Testis (tissue), 3 donors: ENCODE data around the gene RASAL2. TPM values are rescaled to one million over a fixed set of nuclear protein-coding genes. Genes with fewer than 3 reads are reported as not detected.
"Not testable (repeated sequence)": the region's sequence is repeated elsewhere in the genome, so short reads cannot be mapped to it uniquely, and the experiment has no call there.

Source experiments
- DNase-seq: peaks from one replicate; pipeline ENCODE4 v3.0.0-alpha.2; 2019
- H3K27ac ChIP-seq, 2 donors: fragments of 200-600 bp; sonication (generic); one replicate each; pipeline ENCODE4 v1.5.1; 2019
- H3K27me3 ChIP-seq: fragments of 200-600 bp; sonication (generic); one replicate; pipeline ENCODE4 v1.5.1; 2019
- H3K36me3 ChIP-seq: fragments of 200-600 bp; sonication (generic); one replicate; pipeline ENCODE4 v1.5.1; 2017; ENCODE audit warnings: low read depth; ENCODE audit errors: missing control alignments
- H3K4me1 ChIP-seq: fragments of 200-600 bp; sonication (generic); one replicate; pipeline ENCODE4 v1.5.1; 2019
- H3K4me3 ChIP-seq, 2 donors: fragments of 200-600 bp; sonication (generic); one replicate each; pipeline ENCODE4 v1.5.1; 2017 to 2019
- H3K9me3 ChIP-seq: fragments of 200-600 bp; sonication (generic); one replicate; pipeline ENCODE4 v1.5.1; 2017
- POLR2A ChIP-seq: fragments of 450-650 bp; IDR thresholded peaks from one replicate; pipeline ENCODE4 v1.6.1; 2017; ENCODE audit warnings: antibody characterized with exemption, mild to moderate bottlenecking, moderate library complexity
- WGBS, 2 donors: methylation state at CpG; one replicate each; pipeline ENCODE4 v1.1.5; 2018; 5-methylcytosine and 5-hydroxymethylcytosine counted together
- intact Hi-C: fragments of 100-400 bp; cut with DNase I; formaldehyde crosslinking; loops from one replicate; pipeline ENCODE4 v1.15.1; 2023; ENCODE audit warnings: low total_unique reads
- polyA plus RNA-seq: library from polyadenylated mRNA; stranded (reverse); fragments of 350-450 nt; fragmentation: Illumina TruSeq; extraction: RNeasy Lipid Tissue Mini Kit (QIAGEN cat#74804); gene quantifications from one replicate; pipeline ENCODE4 v1.2.3, GENCODE V29; 2014; ENCODE audit warnings: low read depth, low replicate concordance; ENCODE audit not compliant: insufficient read depth
- total RNA-seq, 2 donors: library from RNA; depleted of rRNA; stranded (reverse); fragments of >200 nt; gene quantifications; one replicate each; pipeline ENCODE4 v1.2.3, GENCODE V29; 2016
- TF ChIP-seq, protein P1 (sequence below), 3 experiments: fragments of 450-650 bp in 2 of 3; fragments of 200-600 bp in 1 of 3; sonication (generic) in 1 of 3; IDR thresholded peaks; one replicate each; pipeline ENCODE4 v1.5.1; 2016 to 2019; ENCODE audit warnings: antibody characterized with exemption in 3 of 3, mild to moderate bottlenecking in 2 of 3, moderate library complexity in 1 of 3

RASAL2 gene
- total and polyA plus RNA-seq, 3 donors from 2014 or later = 25.9 to 41.7 (median 39.6) TPM

DNA sequence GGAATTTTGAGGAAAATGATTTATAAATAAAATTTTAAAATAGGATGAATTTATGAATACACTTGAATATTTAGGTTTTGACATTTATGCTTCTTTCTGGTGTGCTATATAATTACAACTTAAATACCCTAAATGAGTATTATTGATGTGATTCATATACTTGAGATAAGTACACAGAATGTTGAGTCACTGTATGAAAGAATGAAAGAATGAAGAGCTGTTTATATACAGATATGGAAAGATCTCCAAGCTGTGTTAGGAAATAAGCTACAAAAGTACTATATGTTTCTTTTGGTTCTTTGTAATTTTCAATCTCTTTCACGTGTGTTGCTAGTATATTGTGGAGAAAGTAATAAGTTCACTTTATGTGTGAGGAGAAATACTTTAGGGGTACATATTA is 147.2 kb downstream of the RASAL2 start:
- Histone ChIP-seq H3K27ac (no peak overlapping the region), H3K4me1 (no peaks in the 10 kb centered on the region), H3K4me3 (no peak overlapping the region), H3K9me3 (no peaks in the 10 kb centered on the region), H3K36me3 (no peaks in the 10 kb centered on the region), H3K27me3 (no peaks in the 10 kb centered on the region)
- no peak for TF ChIP-seq POLR2A
- TF ChIP-seq, protein P1, sequence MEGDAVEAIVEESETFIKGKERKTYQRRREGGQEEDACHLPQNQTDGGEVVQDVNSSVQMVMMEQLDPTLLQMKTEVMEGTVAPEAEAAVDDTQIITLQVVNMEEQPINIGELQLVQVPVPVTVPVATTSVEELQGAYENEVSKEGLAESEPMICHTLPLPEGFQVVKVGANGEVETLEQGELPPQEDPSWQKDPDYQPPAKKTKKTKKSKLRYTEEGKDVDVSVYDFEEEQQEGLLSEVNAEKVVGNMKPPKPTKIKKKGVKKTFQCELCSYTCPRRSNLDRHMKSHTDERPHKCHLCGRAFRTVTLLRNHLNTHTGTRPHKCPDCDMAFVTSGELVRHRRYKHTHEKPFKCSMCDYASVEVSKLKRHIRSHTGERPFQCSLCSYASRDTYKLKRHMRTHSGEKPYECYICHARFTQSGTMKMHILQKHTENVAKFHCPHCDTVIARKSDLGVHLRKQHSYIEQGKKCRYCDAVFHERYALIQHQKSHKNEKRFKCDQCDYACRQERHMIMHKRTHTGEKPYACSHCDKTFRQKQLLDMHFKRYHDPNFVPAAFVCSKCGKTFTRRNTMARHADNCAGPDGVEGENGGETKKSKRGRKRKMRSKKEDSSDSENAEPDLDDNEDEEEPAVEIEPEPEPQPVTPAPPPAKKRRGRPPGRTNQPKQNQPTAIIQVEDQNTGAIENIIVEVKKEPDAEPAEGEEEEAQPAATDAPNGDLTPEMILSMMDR (IDR thresholded peaks at IDR 0.05) = no peak
- intact Hi-C loops = no loop called here
- 84 to 85% methylated on average over 1 of the region's 1 CpG for WGBS, 2 donors
- no peak for DNase-seq

DNA sequence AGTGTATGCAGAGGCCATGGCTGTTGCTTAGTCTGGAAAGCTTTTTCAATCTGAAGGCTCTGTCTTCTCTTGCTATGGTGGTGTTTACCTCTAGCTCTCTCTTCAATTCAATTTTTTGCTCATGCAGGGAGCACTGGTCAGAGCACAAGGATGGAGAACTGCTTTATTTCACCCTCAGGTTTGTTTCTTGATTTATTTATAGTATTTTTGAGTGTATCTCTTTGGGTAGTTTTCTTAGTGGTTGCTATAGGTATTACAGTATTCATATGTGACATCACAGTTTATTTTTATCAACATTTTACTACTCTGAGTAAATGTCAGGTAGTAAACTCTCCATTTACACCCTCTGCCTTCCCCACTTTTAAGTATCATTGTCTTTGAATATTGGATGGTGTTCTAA is 147.9 kb downstream of the RASAL2 start:
- TF ChIP-seq POLR2A = no peak
- TF ChIP-seq, protein P1 (IDR thresholded peaks at IDR 0.05) = peak in 1 of 3 experiments; percentile 40
- H3K9me3 ChIP-seq = no peaks in the 10 kb centered on the region
- no peak for DNase-seq
- H3K4me1 ChIP-seq = no peaks in the 10 kb centered on the region
- no peak overlapping the region for H3K4me3 ChIP-seq
- H3K36me3 ChIP-seq = no peaks in the 10 kb centered on the region
- H3K27me3 ChIP-seq = no peaks in the 10 kb centered on the region
- intact Hi-C loops = no loop called here
- H3K27ac ChIP-seq = no peak overlapping the region

DNA sequence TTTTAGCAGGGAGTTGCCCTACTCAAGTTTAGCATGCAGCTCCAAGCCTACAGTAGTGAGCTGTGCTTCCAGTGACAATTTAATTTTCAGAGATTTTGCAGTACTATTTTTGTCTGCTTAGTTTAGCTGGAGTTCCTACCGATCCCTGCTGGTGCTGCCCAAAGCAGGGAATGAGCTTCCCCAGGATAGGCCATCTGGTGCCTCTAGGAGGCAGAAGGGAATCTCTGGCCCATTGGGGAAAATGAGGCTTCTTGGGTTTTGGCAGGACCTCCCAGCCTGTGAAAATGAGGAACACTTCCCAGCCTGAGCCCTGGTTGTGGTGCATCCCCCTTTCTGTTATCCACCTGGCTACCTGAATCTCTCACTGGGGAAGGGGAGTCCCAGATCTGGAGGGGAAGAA is 149.2 kb downstream of the RASAL2 start:
- no peak for DNase-seq
- 72 to 83% methylated on average over 1 of the region's 1 CpG for WGBS, 2 donors
- Histone ChIP-seq H3K4me1 (no peaks in the 10 kb centered on the region), H3K27me3 (no peaks in the 10 kb centered on the region), H3K9me3 (no peaks in the 10 kb centered on the region), H3K36me3 (no peaks in the 10 kb centered on the region), H3K27ac (no peak overlapping the region), H3K4me3 (no peak overlapping the region)
- TF ChIP-seq, protein P1 (IDR thresholded peaks at IDR 0.05) = no peak
- TF ChIP-seq POLR2A = no peak
- intact Hi-C loops = no loop called here

DNA sequence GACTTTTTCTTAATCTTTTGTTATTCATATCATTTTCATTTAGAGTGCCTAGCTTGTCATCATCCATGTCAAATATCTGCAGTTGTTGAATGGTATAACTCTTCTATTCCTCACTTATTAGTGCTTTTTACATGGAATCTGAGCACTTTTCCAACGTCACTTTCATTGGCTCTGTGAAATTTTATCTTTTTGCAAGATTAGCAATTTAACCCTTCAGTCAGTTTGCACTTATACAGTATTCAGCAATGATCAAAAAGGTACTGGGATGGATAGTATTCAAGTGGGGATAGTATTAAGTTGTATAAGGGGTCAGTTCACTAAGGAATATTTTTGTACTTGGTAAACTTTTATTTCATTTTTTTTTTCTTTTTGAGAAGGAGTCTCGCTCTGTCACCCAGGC is 150.0 kb downstream of the RASAL2 start:
- Histone ChIP-seq H3K36me3 (no peaks in the 10 kb centered on the region), H3K4me3 (no peak overlapping the region), H3K9me3 (no peaks in the 10 kb centered on the region), H3K27me3 (no peaks in the 10 kb centered on the region), H3K4me1 (no peaks in the 10 kb centered on the region), H3K27ac (no peak overlapping the region)
- TF ChIP-seq, protein P1 (IDR thresholded peaks at IDR 0.05) = no peak
- no peak for TF ChIP-seq POLR2A
- 68 to 72% methylated on average over 2 of the region's 2 CpGs for WGBS, 2 donors
- intact Hi-C loops = no loop called here
- DNase-seq = no peak

DNA sequence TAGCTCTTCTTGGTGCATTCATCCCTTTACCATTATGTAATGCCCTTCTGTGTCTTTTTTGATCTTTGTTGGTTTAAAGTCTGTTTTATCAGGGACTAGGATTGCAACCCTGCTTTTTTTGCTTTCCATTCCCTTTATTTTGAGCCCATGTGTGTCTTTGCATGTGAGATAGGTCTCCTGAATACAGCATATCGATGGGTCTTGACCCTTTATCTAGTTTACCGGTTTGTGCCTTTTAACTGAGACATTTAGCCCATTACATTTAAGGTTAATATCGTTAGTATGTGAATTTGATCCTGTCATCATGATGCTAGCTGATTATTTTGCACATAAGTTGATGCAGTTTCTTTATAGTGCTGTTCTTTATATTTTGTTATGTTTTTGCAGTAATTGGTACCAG is 154.4 kb downstream of the RASAL2 start:
- 95 to 98% methylated on average over 3 of the region's 3 CpGs for WGBS, 2 donors
- DNase-seq, H3K4me3 ChIP-seq, H3K36me3 ChIP-seq, intact Hi-C loops, H3K9me3 ChIP-seq, H3K4me1 ChIP-seq, H3K27ac ChIP-seq, H3K27me3 ChIP-seq: not testable (repeated sequence)

DNA sequence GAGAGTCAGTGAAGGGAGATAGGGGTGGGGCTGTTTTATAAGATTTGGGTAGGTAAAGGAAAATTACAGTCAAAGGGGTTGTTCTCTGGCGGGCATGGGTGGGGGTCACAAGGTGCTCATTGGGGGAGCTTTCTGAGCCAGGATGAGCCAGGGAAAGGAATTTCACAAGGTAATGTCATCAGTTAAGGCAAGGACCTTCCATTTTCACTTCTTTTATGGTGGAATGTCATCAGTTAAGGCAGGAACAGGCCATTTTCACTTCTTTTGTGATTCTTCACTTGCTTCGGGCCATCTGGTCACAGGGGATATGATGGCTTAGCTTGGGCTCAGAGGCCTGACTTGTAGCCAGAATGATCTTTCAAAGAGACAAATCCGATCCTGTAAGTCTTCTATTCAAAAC is 159.7 kb downstream of the RASAL2 start:
- H3K9me3 ChIP-seq, H3K4me1 ChIP-seq, H3K27ac ChIP-seq, DNase-seq, H3K36me3 ChIP-seq, H3K27me3 ChIP-seq, intact Hi-C loops, H3K4me3 ChIP-seq: not testable (repeated sequence)
- 90 to 96% methylated on average over 3 of the region's 3 CpGs for WGBS, 2 donors
